Cerebellar nuclear complex (tissue), 1 donor: Measurements from ENCODE around the gene SMG6.
"Not testable (repeated sequence)": the region's sequence is repeated elsewhere in the genome, so short reads cannot be mapped to it uniquely, and the experiment has no call there.

ENCODE experiments used
- DNase-seq, 2 experiments: peaks; one replicate each; lab custom pipeline; 2025; lab: John Stamatoyannopoulos, UW

Gene SMG6

GRCh38 chr17:2303204-2304188 is at the start of gene SMG6, which contains the start of gene SRR:
SMG6 (minus strand) TSS chr17:2303785; CDS start chr17:2303720, 65 bp downstream.
SRR (plus strand) TSS chr17:2303950; CDS start chr17:2315561, 11,611 bp downstream.
- DNase-seq = peak; percentile 28 to 55

- no peak for DNase-seq
Observed at GRCh38 chr17:2351269-2351668, 47.7 kb upstream of the SMG6 start.

- DNase-seq = no peak
Observed at GRCh38 chr17:2347805-2348685, 44.5 kb upstream of the SMG6 start.

- DNase-seq = no peak
Observed at GRCh38 chr17:2346475-2346874, 42.9 kb upstream of the SMG6 start.

- DNase-seq = no peak
Observed at GRCh38 chr17:2344528-2344927, 40.9 kb upstream of the SMG6 start.

- DNase-seq = no peak
Observed at GRCh38 chr17:2343421-2343820, 39.8 kb upstream of the SMG6 start.

- DNase-seq = no peak
Observed at GRCh38 chr17:2338315-2338657, 34.7 kb upstream of the SMG6 start.

- no peak for DNase-seq
Observed at GRCh38 chr17:2337544-2338314, 34.1 kb upstream of the SMG6 start.

GRCh38 chr17:2336852-2337543 is 33.4 kb upstream of the SMG6 start, which contains the start of gene SGSM2:
SGSM2 (plus strand) TSS chr17:2337501; CDS start chr17:2337689, 188 bp downstream.
- no peak for DNase-seq

- peak; percentile 30 to 76 for DNase-seq
Observed at GRCh38 chr17:2336215-2336851, 32.7 kb upstream of the SMG6 start, which contains the start of gene TSR1. TSR1 (minus strand) TSS chr17:2336457; CDS start chr17:2336427, 30 bp downstream.

- no peak for DNase-seq
Observed at GRCh38 chr17:2335726-2336214, 32.2 kb upstream of the SMG6 start.

GRCh38 chr17:2331303-2331702 is 27.7 kb upstream of the SMG6 start:
- DNase-seq = no peak

GRCh38 chr17:2323629-2324314 is 20.2 kb upstream of the SMG6 start:
- DNase-seq = no peak

GRCh38 chr17:2321399-2321798 is 17.8 kb upstream of the SMG6 start:
- DNase-seq = no peak

GRCh38 chr17:2319051-2319450 is 15.5 kb upstream of the SMG6 start:
- no peak for DNase-seq

- no peak for DNase-seq
Observed at GRCh38 chr17:2317796-2318195, 14.2 kb upstream of the SMG6 start.

GRCh38 chr17:2316916-2317205 is 13.3 kb upstream of the SMG6 start:
- DNase-seq = not testable (repeated sequence)

GRCh38 chr17:2312736-2313135 is 9.2 kb upstream of the SMG6 start:
- DNase-seq = no peak

- no peak for DNase-seq
Observed at GRCh38 chr17:2309338-2310154, 6.0 kb upstream of the SMG6 start.
